ENCODE results near the gene DYNLT1.
"Not testable (repeated sequence)": the region's sequence is repeated elsewhere in the genome, so short reads cannot be mapped to it uniquely, and the experiment has no call there.

DYNLT1 gene

DNA sequence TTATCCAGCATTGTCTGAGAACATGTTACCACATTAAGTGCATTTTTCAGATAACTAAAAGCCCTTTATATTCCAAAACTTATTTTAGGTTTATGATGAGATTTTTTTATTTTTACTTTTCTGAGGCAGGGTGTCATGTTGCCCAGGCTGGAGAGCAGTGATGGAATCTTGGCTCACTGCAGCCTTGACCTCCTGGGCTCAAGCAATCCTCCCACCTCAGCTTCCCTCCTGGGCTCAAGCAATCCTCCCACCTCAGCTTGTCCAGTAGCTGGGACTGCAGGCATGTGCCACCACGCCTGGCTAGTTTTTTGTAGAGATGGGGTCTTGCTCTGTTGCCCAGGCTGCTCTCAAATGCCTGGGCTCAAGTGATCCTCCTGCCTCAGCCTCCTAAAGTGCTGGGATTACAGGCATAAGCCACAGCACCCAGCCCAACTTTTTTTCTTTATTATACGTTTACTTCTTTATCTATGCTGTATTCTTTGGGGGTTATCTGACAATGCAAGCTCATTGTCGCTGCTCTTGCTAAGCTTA is 6.2 kb downstream of the DYNLT1 start:
- no peak for DNase-seq

DNA sequence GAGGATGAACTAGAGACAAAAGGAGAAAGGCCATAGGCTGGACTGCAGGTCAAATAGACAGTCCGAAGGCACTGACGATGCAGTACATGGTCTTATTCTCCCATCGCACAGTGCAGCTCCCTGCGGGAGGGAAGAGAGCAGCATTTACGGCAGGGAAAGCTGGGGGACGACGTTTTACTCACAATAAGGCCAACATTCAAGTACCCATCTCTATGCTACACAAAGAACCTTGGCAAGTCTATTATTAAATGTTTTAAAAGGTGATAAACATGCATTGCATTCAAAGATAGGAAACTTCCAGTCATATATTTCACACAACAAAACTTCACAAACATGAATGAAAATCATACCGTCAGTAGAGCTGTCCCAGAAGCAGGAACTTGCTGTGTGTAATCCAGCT is 7.8 kb downstream of the DYNLT1 start:
- no peak for DNase-seq

DNA sequence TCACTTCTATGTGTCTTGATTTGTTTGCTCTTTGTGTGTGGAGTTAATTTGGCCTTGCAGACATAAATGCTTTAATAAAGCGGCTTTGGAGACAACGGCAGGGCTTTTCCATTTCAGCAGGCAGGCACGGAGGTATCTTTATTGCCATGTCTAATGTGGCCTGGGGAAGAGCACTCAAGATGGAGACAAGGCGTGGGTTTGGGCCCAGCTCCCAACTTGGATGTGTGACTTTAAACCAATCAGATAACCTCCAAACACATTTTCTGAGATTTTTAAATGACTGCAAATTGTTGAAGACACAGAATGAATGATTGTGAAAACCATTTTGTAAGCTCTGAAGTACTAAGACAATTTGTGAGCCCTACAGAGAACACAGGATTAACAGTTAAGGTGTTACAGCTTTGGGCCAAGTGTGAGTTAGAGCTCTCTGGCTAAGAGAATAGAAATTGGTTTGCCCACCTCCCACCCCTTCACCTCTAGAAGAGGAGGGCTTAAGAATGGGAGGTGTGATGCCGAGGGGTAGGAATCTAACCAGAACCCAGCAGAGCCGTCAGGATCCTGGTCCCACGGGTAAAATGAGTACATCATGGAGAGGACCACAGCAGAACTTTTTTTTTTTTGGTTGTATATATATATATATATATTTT is 9.0 kb downstream of the DYNLT1 start:
- no peak for DNase-seq

DNA sequence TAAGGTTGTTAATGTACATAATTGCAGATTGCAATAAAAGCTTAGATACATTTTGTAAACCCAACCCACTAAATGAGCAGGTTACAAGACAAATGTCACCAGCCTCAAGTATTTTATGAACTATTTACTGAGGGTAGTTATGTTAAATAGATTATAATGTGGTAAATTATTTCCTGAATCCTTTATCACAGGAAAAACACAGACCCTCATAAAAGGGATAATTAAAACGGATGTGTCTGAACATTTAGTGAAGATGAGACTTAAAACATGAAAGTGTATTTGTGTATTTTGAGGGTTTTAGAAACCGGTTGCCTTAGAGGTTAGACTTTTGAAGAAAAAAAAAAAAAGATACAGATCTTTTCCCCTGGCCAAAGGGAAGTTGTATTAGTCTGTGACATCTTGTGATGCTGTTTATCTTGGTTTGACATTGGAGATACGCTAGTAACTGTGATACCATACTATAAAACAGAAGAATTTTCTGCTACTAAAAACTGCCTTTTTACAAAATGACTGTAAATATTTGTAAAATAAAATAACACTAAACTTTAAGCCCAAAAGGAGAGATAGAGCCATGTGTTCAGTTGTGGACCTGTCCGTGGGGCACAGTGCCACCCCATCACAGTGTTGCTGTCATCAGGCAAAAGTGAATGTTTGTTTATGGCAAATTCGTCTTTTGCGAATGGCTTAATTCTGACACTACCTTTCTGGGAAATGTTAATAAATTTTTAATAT is 9.7 kb downstream of the DYNLT1 start:
- no peak for DNase-seq

DNA sequence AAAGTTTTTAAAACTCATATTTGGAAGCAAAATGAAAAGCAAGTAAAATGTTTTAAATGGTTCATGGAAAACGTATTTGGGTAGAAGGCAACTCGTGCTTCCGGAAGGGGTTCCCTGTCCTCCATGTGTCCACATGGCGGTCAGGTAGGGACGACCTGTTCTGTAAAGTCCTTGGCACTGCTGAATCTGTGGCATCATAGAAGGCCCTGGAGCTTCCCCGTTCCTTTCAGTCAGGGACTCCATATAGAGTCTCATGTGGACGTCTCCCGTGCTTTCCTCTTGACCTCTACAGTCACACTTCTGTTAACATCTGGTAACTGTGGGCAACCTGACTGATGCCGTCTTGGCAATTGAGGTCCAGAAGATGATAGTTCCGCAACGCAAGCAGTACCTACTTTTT is 11.4 kb downstream of the DYNLT1 start:
- no peak for DNase-seq

DNA sequence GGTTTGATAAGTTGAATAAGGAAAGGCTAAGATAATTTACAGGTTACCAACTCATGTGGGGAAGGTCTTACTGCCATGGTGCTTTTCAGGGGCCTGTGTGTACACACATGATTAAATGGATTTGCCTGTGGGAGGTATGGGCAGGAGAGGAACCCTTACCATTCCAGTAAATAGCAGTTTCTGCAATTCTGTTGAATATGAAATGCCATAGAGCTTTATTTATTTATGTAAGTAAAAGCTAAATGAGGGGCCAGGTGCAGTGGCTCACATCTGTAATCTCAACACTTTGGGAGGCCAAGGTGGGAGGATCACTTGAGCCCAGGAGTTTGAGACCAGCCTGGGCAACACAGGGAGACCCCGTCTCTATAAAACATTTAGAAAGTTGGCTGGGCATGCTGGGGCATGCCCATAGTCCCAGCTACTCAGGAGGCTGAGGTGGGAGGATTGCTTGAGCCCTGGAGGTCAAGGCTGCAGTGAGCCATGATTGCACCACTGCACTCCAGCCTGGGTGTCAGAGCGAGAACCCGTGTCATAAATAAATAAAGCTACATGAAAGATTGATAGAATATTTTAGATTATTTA is 11.9 kb downstream of the DYNLT1 start:
- DNase-seq = not testable (repeated sequence)

DNA sequence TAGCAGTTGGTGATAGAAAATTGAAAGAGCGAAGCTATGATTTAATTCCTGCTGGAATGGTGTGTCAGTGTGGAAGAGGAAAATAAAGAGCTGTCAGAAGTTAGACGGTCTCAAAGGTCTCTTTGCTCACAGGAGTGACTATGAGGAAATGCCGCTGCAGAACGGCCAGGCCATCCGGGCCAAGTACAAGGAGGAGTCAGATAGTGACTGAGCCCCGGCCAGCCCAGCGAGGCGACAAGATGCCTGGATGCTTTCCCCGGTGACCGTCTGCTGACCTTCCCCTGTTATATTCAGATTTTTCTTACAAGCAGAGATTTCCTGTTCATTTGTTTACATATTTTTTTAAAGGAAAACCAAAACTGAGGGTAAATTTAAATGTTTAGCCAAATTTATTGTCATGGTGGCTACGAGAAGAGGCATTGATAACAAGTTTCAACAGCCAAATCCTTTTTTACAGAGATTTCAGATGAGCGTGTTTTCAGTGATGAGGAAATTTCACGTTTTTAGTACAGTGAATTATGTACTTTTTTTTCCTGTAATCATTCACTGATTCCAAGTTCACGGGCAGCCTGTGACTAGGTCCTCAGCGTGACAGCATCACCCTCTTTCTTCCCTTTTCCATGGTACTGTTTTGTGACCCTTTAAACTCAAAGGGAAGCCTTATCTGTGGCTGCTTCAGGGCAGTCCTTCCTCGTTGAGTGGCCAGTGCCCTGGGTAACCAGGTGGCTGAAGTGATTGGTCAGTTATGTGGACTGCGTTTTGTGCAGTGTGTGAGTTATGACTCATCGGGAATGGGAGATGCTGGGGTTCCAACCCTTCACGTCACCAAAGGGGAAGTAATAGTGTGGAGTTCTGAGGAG is 12.6 kb downstream of the DYNLT1 start:
- no peak for DNase-seq

- DNase-seq = no peak
These were observed 13.5 kb downstream of the DYNLT1 start for GRCh38 chr6:158630938-158631616.

GRCh38 chr6:158629367-158630221 is 14.9 kb downstream of the DYNLT1 start:
- no peak for DNase-seq

DNA sequence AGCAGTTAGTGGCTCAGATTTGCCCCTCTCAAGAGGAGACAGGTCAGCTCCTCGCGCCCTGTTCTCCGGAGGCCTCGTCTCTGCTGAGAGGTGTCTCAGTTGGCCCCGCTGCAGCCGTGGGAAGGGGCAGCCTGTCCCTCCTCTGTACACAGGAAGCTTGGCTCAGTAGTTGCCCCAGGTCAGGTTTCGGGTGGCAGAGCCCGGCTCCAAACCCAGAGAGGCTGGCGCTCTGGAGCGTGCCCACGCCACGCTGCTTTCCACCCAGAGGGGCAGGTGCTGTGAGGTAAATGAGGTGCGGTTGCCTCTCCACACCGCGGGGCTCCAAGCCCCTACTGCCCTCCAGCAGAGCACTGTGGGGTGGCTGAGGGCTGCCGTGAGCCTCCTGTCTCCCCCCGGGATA is 16.0 kb downstream of the DYNLT1 start:
- DNase-seq = no peak

- no peak for DNase-seq
These were observed 16.7 kb downstream of the DYNLT1 start for GRCh38 chr6:158627940-158628211.

DNA sequence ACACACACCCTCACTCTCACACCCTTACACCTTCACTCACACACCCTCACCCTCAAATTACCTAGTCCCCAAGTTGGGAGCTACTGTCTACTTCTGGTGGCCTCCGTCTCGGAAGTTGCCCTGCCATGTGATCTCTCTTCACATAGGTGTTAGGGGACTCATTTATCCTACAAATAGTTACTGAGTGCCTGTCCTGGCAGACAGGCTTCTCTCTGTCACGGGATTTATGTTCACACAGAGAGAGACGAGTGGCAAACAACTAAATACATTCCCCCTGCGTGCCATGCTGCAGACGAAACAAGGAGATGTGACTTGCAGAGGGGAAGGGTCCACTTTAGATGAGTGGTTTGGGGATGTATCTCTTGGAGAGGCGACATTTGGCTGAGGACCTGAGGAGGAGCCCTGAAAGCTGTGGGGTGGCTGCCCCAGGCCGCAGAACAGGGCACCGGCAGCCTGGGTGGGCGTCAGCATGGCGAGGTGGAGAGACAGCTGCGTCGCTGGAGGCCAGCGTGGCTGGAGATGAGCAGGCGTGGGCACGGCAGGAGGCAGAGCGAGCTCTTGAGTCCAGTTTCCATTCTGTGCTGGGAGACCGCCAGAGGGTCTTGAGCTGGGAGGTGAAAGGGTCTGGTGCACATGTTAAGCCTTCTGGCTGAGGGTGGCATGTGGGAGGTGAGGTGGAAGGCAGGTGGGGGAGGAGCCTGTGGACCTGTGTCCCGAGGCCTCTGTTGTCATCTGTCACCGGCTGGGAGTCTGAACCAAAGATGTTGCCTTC is 17.2 kb downstream of the DYNLT1 start:
- no peak for DNase-seq

DNA sequence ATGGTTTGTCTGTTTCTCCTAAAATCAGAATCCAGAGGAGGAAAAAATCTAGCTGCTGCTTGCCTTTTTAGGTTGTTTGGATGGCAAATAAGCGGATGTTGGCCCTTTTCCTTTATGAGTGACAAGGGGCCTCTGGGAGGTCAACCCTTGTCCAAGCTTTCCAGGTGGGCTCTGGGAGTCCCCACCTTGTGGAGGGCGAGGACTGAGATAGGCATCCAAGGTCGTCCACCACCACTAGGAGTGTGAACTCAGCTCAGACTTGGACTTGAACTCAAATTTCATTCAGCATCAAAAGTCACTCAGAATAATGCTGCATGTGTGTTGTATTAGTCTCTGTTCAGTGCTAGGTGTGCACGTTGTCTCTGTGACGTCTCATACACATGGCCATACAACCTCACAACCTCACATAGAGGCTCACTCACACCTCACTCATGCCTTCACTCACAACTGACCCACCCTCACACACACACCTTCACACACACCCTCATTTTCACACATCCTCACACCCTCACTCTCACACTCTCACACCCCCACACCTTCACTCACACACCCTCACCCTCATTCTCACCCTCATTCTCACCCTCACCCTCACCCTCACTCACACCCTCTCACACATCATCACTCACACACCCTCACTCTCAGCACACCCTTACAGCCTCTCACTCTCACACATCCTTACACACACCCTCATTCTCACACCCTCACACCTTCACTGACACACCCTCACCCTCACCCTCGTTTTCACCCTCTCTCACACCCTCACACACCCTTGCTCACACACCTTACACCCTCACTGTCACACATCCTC is 18.0 kb downstream of the DYNLT1 start:
- no peak for DNase-seq

- DNase-seq = no peak
These were observed 18.6 kb downstream of the DYNLT1 start for GRCh38 chr6:158625881-158626305.

DNA sequence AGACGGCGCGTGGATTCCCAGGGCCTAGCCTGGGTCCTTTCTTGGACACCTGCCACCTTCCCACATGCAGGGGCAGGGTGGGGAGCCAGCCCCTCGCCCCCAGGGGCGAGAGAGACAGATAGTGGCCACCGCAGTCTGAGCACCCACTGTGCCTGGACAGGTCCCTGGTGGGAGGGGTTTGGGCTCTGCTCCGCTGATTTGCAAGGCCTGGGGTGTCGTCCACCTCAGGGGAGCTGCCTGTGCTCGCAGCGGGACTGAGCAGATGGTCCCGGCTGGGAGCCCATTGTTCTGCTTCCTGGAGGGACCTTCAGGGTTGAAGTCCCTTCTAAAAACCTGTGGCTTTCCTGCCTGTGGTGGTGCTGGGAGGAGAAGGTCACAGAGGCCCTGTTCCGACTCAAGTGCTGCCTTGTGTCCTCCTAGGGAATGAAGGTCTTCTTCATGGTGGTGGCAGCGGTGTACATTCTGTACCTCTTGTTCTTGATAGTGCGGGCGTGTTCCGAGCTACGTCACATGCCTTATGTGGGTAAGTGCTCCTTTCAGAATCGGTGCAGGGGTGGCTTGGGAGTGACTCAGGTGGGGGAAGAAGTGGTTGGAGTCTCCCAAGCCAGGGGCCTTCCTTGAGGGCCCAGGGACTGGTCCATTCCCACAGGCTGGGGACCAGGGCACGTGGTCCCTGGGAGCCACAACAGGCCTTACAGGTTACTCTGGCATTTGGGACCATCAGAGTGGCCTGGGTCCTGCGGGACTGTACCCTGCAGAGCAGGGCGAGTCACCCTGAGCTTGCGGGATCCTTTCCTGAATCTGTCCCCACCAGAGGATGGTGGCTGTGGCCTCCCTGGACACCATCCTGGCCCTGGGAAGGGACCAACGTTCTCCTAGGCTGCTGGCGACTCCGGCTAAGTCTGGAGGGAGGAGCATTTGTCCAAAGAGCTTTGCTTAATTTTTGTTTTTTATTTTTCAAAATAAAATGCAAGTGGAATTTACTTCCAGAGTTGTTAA is 19.6 kb downstream of the DYNLT1 start:
- no peak for DNase-seq

DNA sequence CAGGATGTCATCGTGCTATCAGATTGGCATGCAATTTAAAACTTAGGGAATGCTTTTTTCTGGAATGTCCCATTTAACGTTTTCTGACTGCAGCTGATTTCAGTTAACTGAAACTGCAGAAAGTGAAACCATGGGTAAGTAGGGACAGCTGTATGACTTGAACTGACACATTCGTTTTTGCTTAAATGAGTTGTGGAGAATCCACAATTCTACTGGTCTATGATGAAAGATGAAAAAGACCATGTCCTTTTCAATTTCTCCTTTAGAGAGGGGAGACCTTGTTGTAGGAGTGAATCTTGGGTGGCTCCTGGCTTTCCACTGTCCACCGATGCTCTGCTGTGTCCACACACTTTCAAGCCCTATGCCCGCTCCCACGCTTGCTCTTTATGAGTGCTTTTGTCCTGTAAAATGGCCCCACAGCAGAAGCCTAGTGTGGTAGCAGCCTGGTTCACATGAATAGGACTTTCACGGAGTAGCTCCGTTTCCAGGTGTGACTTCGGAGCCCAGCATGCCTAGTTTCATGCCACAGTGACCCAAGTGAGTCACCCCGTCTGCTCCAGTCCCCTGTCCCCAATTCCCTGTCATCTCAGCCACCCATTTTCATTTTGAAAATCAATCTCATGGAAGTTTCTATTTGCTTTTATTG is 21.9 kb downstream of the DYNLT1 start:
- DNase-seq = no peak

DNA sequence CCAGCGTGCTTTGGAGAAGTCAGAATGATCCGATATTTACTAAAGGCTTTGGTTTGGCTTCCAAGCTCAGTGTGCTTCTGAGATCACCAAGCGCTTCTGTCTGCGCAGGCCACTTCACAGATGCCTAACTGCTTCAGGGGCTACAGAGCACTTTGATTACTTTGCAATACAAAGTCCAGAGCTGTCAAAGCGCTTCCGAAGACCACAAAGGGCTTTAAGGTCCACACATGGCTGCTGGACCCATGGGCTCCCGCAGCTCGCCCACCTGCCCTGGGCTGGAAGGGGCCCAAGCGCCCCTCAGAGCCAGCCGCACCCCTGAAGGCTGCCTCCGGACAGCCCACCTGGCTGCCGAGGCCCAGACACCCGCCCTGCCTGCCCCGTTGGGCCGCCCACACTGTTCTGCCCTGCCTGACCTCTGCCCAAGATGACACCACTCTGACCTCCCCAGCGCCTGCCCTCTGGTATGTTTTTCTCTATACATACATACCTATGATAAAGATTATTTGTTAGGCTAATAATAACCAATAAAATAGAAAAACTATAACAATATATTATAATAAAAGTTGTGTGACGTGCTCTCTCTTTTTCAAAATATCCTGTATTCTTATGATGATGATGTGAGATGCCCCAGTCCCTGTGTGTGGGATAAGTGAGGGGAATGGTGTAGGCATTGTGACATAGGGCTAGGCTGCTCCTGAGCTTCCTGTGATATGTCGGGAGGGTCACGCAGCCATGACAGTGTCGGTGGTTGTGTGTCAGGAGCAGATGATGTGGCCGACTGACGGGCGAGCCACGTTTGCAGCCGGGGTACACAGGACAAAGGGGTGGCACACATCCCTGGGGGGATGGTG is 22.6 kb downstream of the DYNLT1 start:
- DNase-seq = no peak
